HG03469 (cell line): ENCODE results near the gene OR2T2.
"Not testable (repeated sequence)": the region's sequence is repeated elsewhere in the genome, so short reads cannot be mapped to it uniquely, and the experiment has no call there.

Experiments
- ATAC-seq: cut with Tn5 transposase; IDR thresholded peaks from one replicate; pipeline ENCODE4 v1.9.1; 2021; ENCODE audit warnings: mild to moderate bottlenecking, moderate library complexity, moderate number of reproducible peaks; ENCODE audit not compliant: unreplicated experiment

The OR2T2 gene, protein sequence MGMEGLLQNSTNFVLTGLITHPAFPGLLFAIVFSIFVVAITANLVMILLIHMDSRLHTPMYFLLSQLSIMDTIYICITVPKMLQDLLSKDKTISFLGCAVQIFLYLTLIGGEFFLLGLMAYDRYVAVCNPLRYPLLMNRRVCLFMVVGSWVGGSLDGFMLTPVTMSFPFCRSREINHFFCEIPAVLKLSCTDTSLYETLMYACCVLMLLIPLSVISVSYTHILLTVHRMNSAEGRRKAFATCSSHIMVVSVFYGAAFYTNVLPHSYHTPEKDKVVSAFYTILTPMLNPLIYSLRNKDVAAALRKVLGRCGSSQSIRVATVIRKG

DNA sequence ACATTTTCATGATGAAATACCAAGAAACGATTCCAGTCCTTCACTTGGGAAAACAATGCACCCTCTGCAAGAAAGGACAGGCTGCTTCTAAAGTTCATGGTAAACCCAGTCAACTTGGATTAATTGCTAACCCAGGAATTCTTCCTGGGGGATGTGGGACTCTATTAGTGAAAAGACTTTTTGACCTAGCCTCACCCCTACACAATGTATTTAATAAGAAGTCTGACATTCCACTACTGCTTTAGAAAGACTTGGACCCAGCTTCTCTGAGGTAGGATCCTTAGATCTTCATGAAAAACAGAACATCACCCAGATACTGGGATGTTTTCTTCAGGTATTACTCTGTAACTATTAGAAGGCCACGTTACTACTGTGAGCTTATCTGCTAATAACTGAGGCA, at the start of gene OR2T2:
TSS of gene OR2T2 (plus strand) at position 239 of the 400 bp plus-strand sequence. CDS start 7,161 bp downstream, outside the sequence.
- not testable (repeated sequence) for ATAC-seq

DNA sequence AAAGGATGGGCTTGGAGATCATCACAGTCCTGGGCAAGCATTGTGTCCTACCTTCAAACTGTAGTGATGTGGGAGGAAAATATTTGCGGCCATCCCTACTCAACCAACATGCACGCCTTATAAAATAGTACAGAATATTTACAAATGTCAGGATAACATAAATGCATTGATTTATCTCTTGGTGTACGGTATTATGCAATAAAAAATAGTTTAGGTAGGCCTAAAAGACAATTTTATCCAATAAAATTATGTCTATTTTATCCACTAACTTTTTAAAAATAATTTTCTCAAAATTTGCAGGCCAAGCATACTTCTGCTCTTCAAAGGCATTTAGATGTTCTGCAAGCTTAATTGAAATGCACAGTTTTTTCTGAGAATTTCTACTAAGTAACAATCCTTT, 42.7 kb upstream of the OR2T2 start, which contains the start of gene OR2T1:
TSS of gene OR2T1 (plus strand) at position 301 of the 400 bp plus-strand sequence. CDS start 3,100 bp downstream, outside the sequence.
- no peak for ATAC-seq

GRCh38 chr1:248404024-248404423, 41.4 kb upstream of the OR2T2 start:
- ATAC-seq: no peak

DNA sequence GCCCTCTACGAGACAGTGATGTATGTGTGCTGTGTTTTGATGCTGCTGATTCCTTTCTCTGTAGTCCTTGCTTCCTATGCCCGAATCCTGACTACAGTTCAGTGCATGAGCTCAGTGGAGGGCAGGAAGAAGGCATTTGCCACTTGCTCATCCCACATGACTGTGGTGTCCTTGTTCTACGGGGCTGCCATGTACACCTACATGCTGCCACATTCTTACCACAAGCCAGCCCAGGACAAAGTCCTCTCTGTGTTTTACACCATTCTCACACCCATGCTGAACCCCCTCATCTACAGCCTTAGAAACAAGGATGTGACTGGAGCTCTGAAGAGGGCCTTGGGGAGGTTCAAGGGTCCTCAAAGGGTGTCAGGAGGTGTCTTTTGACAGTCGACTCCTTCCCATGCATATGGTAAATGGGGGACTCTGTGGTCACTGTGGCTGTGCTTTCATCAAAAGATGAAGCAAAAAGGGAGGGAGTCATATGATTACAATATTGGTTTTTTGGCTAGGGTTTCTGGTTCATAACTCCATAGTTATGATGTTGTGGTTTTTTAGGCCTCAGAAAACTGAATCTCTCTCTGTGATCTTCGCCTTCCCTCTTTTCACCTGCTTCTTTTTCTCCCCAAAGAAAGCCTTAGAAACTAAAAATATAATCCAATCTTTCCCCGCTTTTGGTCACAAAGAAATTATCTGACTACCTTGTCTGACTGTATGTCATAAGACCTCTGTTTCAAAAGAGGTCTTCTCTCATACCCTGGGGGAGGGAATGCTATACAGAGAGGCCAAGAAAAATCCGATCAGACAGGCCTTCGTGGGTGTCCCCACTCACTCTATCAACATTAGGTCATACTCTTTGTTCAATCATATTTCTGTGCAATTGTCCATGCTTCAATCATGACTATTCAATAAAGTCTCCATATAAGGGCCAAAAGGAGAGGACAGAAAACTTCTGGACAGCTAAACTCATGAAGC, 38.4 kb upstream of the OR2T2 start:
- no peak for ATAC-seq

DNA sequence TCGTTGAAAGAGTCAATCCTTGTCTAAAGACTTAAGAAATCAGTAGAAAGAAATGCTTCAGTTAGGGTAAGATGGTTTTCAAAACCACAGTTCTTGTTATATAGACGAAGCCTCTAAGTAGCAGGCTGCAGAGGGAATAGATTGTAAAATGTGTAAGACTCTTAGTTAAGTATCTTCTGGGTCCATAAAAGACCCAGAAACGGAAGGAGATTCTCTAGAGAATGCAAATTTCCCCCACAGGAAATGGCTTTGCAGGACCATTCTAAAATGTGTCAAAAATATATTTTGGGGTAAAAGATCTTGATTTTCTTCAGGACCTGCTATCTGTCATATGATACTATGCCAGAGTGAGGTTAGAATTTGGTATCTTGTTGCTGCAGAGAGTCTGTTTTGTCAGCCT, 29.2 kb upstream of the OR2T2 start:
- ATAC-seq: no peak

- ATAC-seq: no peak
These were observed 27.6 kb upstream of the OR2T2 start for GRCh38 chr1:248417854-248418253.

DNA sequence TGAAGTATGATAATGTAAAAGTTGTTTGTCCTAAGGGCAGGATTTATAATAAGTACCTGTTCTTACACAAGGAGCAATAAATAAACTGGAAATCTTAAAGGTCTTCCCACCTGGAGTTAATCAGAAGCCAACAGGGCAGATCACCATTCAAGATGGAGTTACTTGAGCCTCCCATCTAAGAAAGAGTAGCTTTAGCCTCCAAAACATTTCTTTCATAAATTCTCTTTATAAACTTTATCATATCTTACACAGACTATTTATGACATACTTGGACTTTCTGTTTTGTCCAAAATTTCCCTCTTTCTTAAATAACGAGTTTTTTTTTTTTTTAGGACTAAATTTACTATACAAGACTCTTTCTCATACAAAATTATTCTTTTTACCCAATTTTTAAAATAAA, 24.1 kb upstream of the OR2T2 start:
- no peak for ATAC-seq

GRCh38 chr1:248427526-248428191, 17.8 kb upstream of the OR2T2 start:
- ATAC-seq: peak; percentile 27

- ATAC-seq: peak; percentile 89
These were observed 17.3 kb upstream of the OR2T2 start for GRCh38 chr1:248428192-248428533.

- ATAC-seq: not testable (repeated sequence)
These were observed 13.8 kb upstream of the OR2T2 start for GRCh38 chr1:248431683-248432082.

DNA sequence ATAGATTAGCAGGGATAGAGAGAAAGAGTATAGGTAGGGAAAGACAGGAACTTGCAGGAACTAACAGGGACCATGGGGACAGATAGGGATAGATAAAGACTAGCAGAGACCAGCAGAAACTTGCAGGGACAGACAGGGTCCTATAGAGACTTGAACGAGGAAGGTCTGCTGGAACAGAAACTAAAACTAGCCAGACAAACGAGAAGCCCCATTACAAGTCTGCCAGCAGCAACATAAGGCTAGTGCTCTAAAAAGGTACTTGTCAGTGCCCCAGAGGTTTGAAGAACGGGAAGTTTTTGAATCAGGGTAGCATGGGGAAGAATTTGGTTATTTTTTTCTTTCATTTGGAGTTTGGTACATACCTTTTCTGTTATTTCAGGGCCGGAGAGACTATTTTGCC, 13.2 kb upstream of the OR2T2 start:
- not testable (repeated sequence) for ATAC-seq

GRCh38 chr1:248433811-248434415, 11.5 kb upstream of the OR2T2 start:
- ATAC-seq: not testable (repeated sequence)

GRCh38 chr1:248434913-248435312, 10.5 kb upstream of the OR2T2 start:
- not testable (repeated sequence) for ATAC-seq

DNA sequence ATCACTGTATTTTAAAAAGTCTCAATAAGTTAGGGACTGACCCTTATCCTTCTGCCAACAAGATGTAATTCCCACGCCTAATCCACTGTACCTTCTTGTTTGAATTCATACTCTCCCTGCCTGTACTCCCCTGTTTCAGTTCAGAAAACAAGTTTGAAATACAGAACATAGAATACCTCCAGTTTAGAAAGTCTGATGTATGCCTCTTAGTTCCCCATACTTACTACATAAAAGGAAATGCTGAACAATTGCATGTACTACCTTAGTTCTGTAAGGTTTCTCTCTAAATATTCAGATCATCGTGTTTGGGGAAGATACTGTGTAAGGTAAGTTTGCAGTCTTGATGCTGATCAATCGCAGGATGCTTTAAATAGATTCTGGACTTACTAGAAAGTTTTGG, 9.1 kb upstream of the OR2T2 start:
- ATAC-seq: peak; percentile 38

DNA sequence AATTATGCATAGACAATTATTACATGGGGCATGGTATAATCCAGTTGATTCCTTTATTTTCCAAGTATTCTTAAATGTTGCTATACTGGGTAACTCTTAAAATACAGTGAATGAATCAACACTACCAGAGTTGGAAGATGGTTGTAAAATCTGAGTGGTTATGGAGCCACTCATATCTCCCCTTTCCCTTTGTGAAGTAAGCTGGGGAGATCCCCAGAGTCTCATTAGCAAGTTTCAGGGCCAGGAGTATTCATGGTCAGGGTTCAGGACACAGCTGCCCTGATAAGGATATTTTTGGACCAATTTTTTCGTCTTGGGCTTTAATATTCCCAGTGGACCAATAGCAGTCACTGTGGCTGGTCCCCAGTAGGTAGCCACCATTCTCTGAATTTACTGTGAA, 6.8 kb upstream of the OR2T2 start:
- not testable (repeated sequence) for ATAC-seq

DNA sequence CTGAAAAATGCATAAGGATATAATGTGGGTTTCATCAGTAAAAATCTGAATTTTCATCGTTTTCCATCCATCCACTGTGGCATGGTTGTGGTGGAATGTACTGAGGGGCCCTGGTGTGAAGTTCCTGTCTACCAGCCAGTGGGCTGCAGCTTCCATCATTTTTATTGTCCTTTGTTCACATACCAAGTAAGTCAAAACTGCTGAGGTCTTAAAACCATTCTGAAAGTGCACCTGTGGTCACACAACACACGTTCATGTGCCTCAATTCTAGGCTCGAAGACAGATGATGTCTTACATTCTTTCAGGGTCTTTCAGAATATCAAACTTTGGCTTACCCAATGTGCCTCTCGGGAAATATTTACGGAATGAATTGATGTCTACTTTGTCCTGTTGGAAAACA, 6.2 kb upstream of the OR2T2 start:
- ATAC-seq: not testable (repeated sequence)

- not testable (repeated sequence) for ATAC-seq
These were observed 2.7 kb upstream of the OR2T2 start for GRCh38 chr1:248442500-248443277.

DNA sequence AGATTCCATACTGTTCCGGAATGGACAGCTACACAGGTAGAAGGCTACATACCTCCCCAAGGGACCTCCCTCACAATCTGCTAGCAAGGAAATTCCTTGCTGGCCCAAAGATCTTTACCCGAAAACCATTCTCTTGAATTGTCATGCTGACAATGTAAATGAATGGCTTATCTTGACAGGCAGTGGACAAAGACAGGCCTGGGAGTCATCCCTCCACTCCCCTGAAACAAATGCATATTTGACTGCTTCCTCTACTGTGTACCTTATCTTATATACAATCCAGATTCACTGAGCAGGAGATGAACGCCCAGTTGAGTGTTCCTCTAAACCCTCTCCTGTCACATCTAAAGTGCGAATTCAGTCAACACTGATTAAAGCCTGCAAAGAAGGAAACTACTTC, 834 bp upstream of the OR2T2 start:
- ATAC-seq: not testable (repeated sequence)

GRCh38 chr1:248448409-248449074, 3.1 kb downstream of the OR2T2 start:
- ATAC-seq: peak; percentile 54
